Choroid plexus epithelial cell (primary cell): ENCODE measurements around the gene NFE2L1.
A peak's percentile ranks its signal among the peaks of the same experiment; 100 is the strongest.

Experiments
- DNase-seq: peaks from one replicate; pipeline ENCODE4 v3.0.0-alpha.2; 2010; ENCODE audit warnings: low read depth
- H3K4me3 ChIP-seq: 2 replicates; pipeline ENCODE4 v1.5.1; 2011; ENCODE audit warnings: low read depth, mild to moderate bottlenecking, control low read depth, low read length, moderate library complexity
- CTCF ChIP-seq: conservative IDR thresholded peaks from 2 replicates; pipeline ENCODE4 v1.5.1; 2011; ENCODE audit warnings: low read depth, mild to moderate bottlenecking, control low read depth, inconsistent platforms, low read length, moderate library complexity

NFE2L1 gene

GRCh38 chr17:48023400-48024148, 24.6 kb upstream of the NFE2L1 start:
- no peak for TF ChIP-seq CTCF
- no peak for DNase-seq
- peak overlapping the region; percentile 51 for H3K4me3 ChIP-seq

GRCh38 chr17:48024149-48025039, 23.8 kb upstream of the NFE2L1 start:
- no peak for DNase-seq
- TF ChIP-seq CTCF = no peak

GRCh38 chr17:48025040-48025903, 22.9 kb upstream of the NFE2L1 start:
- DNase-seq = peak; percentile 98
- peak; percentile 82 for TF ChIP-seq CTCF
- H3K4me3 ChIP-seq = peak overlapping the region; percentile 57

More at GRCh38 chr17:48024149-48025039, 23.8 kb upstream of the NFE2L1 start:
- peak overlapping the region; percentile 51 for H3K4me3 ChIP-seq

GRCh38 chr17:48025904-48026501, 22.2 kb upstream of the NFE2L1 start:
- DNase-seq = no peak
- H3K4me3 ChIP-seq = no peak overlapping the region
- no peak for TF ChIP-seq CTCF

- TF ChIP-seq CTCF = peak; percentile 97
- no peak overlapping the region for H3K4me3 ChIP-seq
- peak; percentile 94 for DNase-seq
Observed at GRCh38 chr17:48026502-48027321, 21.4 kb upstream of the NFE2L1 start.
